HepG2 (cell line): ENCODE data around the gene ANTKMT. TPM values are rescaled to one million over a fixed set of nuclear protein-coding genes. Genes with fewer than 3 reads are reported as not detected.

Experiments
- ATAC-seq: fragments of 200-7000 bp; cut with Tn5 transposase; 3 replicates; pipeline ENCODE4 v1.9.1; 2020; ENCODE audit warnings: mild to moderate bottlenecking, moderate library complexity
- BruUV-seq: library from RNA; stranded (reverse); fragments of 400-500 nt; replicated peaks from 2 replicates; lab custom pipeline; 2021; lab: Mats Ljungman, UMichigan
- CTCF ChIA-PET: fragments of 300-600 bp; formaldehyde crosslinking; extraction: SDS; loops from one replicate; lab custom pipeline; 2021; ENCODE audit warnings: low total read pairs, inconsistent platforms, low intra/inter-chr PET ratio; lab: Yijun Ruan, JAX
- POLR2A ChIA-PET: fragments of 350-600 bp; sonication (Branson Sonifier 250); formaldehyde crosslinking; loops from one replicate; lab custom pipeline; 2020; ENCODE audit warnings: antibody characterized with exemption, inconsistent platforms; lab: Yijun Ruan, JAX
- DNase-seq: peaks from one replicate; pipeline ENCODE4 v3.0.0-alpha.2; 2015; ENCODE audit warnings: low spot score
- FAIRE-seq: peaks from 3 replicates; lab custom pipeline; 2011; peaks lifted over from hg19 to GRCh38; lab: Jason Lieb, UNC
- H2AFZ ChIP-seq: one replicate; pipeline ENCODE4 v1.6.1; 2011; ENCODE audit warnings: low read length, inconsistent platforms
- H3K27ac ChIP-seq: fragments of 300-600 bp; 3 replicates; pipeline ENCODE4 v1.8.0; 2011; ENCODE audit warnings: mixed run types, mild to moderate bottlenecking, mixed read lengths, low read length, inconsistent platforms; ENCODE audit not compliant: insufficient read depth; ENCODE audit errors: extremely low read length
- H3K27me3 ChIP-seq, 2 experiments: fragments of 200-600 bp in 1 of 2; 2 replicates in 1 of 2; 3 replicates in 1 of 2; pipeline versions ENCODE4 v1.6.0 to v1.8.0; 2011; ENCODE audit warnings: low read length in 2 of 2, mild to moderate bottlenecking in 2 of 2, moderate library complexity in 2 of 2, inconsistent platforms in 1 of 2; ENCODE audit not compliant: insufficient read depth in 2 of 2, control insufficient read depth in 1 of 2
- H3K36me3 ChIP-seq, 2 experiments: fragments of 200-600 bp in 1 of 2; replicated peaks in 1 of 2; 2 replicates in 1 of 2; 3 replicates in 1 of 2; pipeline versions ENCODE4 v1.5.1 to v1.8.0; 2011; ENCODE audit warnings: low read length in 2 of 2, inconsistent platforms in 1 of 2; ENCODE audit not compliant: insufficient read depth in 2 of 2, control insufficient read depth in 1 of 2
- H3K4me1 ChIP-seq: 2 replicates; pipeline ENCODE4 v1.5.1; 2012; ENCODE audit warnings: low read length, inconsistent platforms; ENCODE audit not compliant: insufficient read depth
- H3K4me2 ChIP-seq: 2 replicates; pipeline ENCODE4 v1.6.0; 2011; ENCODE audit warnings: low read depth, low read length, inconsistent platforms
- H3K4me3 ChIP-seq, 3 experiments: fragments of 200-600 bp in 1 of 3; sonication (generic), shearing (Covaris generic) in 1 of 3; replicated peaks in 1 of 3; 2 replicates each; pipeline ENCODE4 v1.5.1; 2011 to 2016; ENCODE audit warnings: low read length in 3 of 3, inconsistent platforms in 2 of 3, low read depth in 2 of 3, mild to moderate bottlenecking in 2 of 3, control low read depth in 1 of 3, mixed read lengths in 1 of 3; ENCODE audit not compliant: insufficient read depth in 1 of 3
- H3K79me2 ChIP-seq: one replicate; pipeline ENCODE4 v1.6.1; 2011; ENCODE audit warnings: low read length, inconsistent platforms; ENCODE audit not compliant: insufficient read depth
- H3K9ac ChIP-seq: 2 replicates; pipeline ENCODE4 v1.6.0; 2011; ENCODE audit warnings: mild to moderate bottlenecking, low read depth, low read length, inconsistent platforms; ENCODE audit not compliant: insufficient read depth
- H3K9me3 ChIP-seq: 2 replicates; pipeline ENCODE4 v1.5.1; 2012; ENCODE audit warnings: mild to moderate bottlenecking, low read length
- H4K20me1 ChIP-seq: 2 replicates; pipeline ENCODE4 v1.6.0; 2011; ENCODE audit warnings: inconsistent platforms, mild to moderate bottlenecking, low read length, moderate library complexity; ENCODE audit not compliant: insufficient read depth
- AGO2 ChIP-seq: fragments of 200-400 bp; formaldehyde crosslinking; optimal IDR thresholded peaks from 2 replicates; pipeline ENCODE3; 2017; ENCODE audit warnings: mild to moderate bottlenecking, low read depth, low read length, moderate library complexity
- HNRNPL ChIP-seq: fragments of 200-400 bp; formaldehyde crosslinking; IDR thresholded peaks from 2 replicates; pipeline ENCODE4 v1.6.1; 2017; ENCODE audit warnings: mild to moderate bottlenecking, low read depth, low read length
- KDM5B ChIP-seq: sonication (generic); formaldehyde crosslinking; IDR thresholded peaks from 2 replicates; pipeline ENCODE4 v1.4.0; 2020; ENCODE audit warnings: missing genetic modification reagents, mild to moderate bottlenecking, borderline replicate concordance
- RBFOX2 ChIP-seq: fragments of 200-400 bp; formaldehyde crosslinking; IDR thresholded peaks from 2 replicates; pipeline ENCODE4 v1.6.1; 2017; ENCODE audit warnings: low read depth, mild to moderate bottlenecking, low read length
- THYN1 ChIP-seq: sonication (generic); formaldehyde crosslinking; IDR thresholded peaks from 2 replicates; pipeline ENCODE4 v1.8.1; 2023; ENCODE audit warnings: low read depth, mild to moderate bottlenecking, moderate library complexity, missing genetic modification reagents, borderline replicate concordance
- ZFYVE20 ChIP-seq: sonication (generic); formaldehyde crosslinking; IDR thresholded peaks from 2 replicates; pipeline ENCODE4 v1.8.0; 2023; ENCODE audit warnings: low read depth, mild to moderate bottlenecking, moderate library complexity, missing genetic modification reagents, borderline replicate concordance
- ZNF326 ChIP-seq: sonication (generic); formaldehyde crosslinking; IDR thresholded peaks from 2 replicates; pipeline ENCODE4 v1.4.0; 2020; ENCODE audit warnings: missing genetic modification reagents, borderline replicate concordance
- ZNF382 ChIP-seq: sonication (generic); formaldehyde crosslinking; IDR thresholded peaks from 2 replicates; pipeline ENCODE4 v1.5.0; 2020; ENCODE audit warnings: missing genetic modification reagents, mild to moderate bottlenecking, borderline replicate concordance
- ZSCAN20 ChIP-seq: sonication (generic); formaldehyde crosslinking; IDR thresholded peaks from 2 replicates; pipeline ENCODE4 v1.4.0; 2020; ENCODE audit warnings: missing genetic modification reagents, mild to moderate bottlenecking, borderline replicate concordance
- WGBS: methylation state at CpG from one replicate; pipeline ENCODE4 v1.1.6; 2017; ENCODE audit warnings: low lambda C conversion rate; 5-methylcytosine and 5-hydroxymethylcytosine counted together
- in situ Hi-C: cut with HindIII; loops from 2 replicates; pipeline ENCODE4 v1.10.0; 2017; ENCODE audit warnings: low pct_unique_long_range_greater_than_20kb; ENCODE audit not compliant: extremely low pct_ligation_motif_present
- intact Hi-C: fragments of 100-400 bp; cut with micrococcal nuclease; formaldehyde crosslinking; loops from one replicate; pipeline ENCODE4 v1.10.0; 2022; ENCODE audit not compliant: unreplicated experiment
- polyA plus RNA-seq, 8 experiments: library from polyadenylated mRNA; depleted of rRNA in 3 of 8; stranded (reverse) in 7 of 8; unstranded in 1 of 8; fragments of >200 nt; fragmentation: Illumina TruSeq in 4 of 8; extraction: Trizol in 4 of 8; gene quantifications; 2 replicates each; pipeline versions ENCODE4 v1.2.1 to v1.2.3, GENCODE V29; 2011 to 2016; ENCODE audit warnings: low read depth in 4 of 8, missing spikeins in 1 of 8, mixed read lengths in 1 of 8; ENCODE audit not compliant: insufficient read depth in 1 of 8
- total RNA-seq, 5 experiments: library from RNA; depleted of rRNA; stranded (reverse); fragments of >200 nt; fragmentation: Illumina TruSeq; extraction: Trizol; gene quantifications; 2 replicates each; pipeline ENCODE4 v1.2.3, GENCODE V29; 2016; ENCODE audit warnings: low read depth in 1 of 5

ANTKMT gene
- total and polyA plus RNA-seq, 2 of the 13 experiments (the other 11 are each of a cell fraction or from before 2014, with no cell fraction given): 7.5 to 47.8 TPM

DNA sequence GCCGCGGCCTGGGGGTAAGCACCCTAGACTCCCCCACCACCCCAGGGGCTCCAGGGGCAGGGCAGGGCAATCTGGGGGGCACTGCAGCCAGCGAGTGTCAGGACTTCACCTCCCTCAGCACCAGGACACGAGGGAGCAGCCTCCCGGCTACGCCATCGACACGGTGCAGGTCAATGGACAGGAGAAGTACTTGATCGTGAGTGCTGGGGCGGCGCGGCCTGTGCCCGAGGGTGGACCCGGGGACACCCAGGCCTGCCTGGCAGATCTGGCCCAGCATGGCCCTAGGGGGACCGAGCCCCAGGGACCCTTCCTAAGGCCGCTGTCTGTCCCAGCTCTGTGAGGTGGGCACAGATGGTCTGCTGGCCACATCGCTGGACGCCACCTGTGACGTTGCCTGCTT, 48.6 kb upstream of the ANTKMT start:
- POLR2A ChIA-PET: interaction anchor here (0.6 kb wide), 1 partner anchor 36 kb away, joined by 3 read pairs; the partner anchor contains the start of gene METTL26
- H3K9ac ChIP-seq: no peak overlapping the region

DNA sequence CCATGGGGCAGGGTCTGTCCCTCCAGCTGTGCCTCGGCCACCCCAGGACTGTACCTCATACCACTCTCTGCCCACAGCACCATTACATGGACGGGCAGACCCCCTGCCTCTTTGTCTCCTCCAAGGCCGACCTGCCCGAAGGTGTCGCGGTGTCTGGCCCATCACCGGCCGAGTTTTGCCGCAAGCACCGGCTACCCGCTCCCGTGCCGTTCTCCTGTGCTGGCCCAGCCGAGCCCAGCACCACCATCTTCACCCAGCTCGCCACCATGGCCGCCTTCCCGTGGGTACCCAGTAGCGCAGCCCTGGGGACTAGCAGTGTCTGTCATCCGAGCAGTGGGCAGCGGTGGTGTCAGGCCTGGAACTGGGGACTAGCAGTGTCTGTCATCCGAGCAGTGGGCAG, 48.1 kb upstream of the ANTKMT start:
- DNase-seq: no peak
- no peaks in the 10 kb centered on the region for H3K9me3 ChIP-seq
- peaks cover 22 to 42% of the 10 kb centered on the region in 2 experiments; a peak in 4 of 5 replicates for H3K36me3 ChIP-seq
- in situ Hi-C loops: no loop called here
- no peaks in the 10 kb centered on the region for H3K27me3 ChIP-seq
- no peak for ATAC-seq
- no peak overlapping the region for H3K27ac ChIP-seq
- intact Hi-C loops: no loop called here
- no peak overlapping the region for H3K9ac ChIP-seq
- BruUV-seq: no TSS peak
- no peak overlapping the region for H2AFZ ChIP-seq
- H3K4me3 ChIP-seq: no peak overlapping the region
- H3K4me2 ChIP-seq: no peak overlapping the region
- no peak for FAIRE-seq
- POLR2A ChIA-PET: no interaction called here
- TF ChIP-seq HNRNPL (0 out of 2 replicates have a peak, but pooled peaks have one; percentile 15), KDM5B (CRISPR knock-in tag) (no peak), THYN1 (CRISPR knock-in tag) (no peak), ZNF326 (CRISPR knock-in tag) (no peak), AGO2 (peak; percentile 12), RBFOX2 (peak; percentile 27; the same call in 1 of the 2 replicates)
- H3K4me1 ChIP-seq: peaks cover 32% of the 10 kb centered on the region
- H3K79me2 ChIP-seq: peaks cover 17% of the 10 kb centered on the region
- CTCF ChIA-PET: no interaction called here
- 100% methylated on average over 13 of the region's 21 CpGs for WGBS
- H4K20me1 ChIP-seq: no peaks in the 10 kb centered on the region

More for the DNA sequence above, 48.6 kb upstream of the ANTKMT start:
- no peak for FAIRE-seq
- H3K36me3 ChIP-seq: peaks cover 22 to 42% of the 10 kb centered on the region in 2 experiments; a peak in 4 of 5 replicates
- H4K20me1 ChIP-seq: no peaks in the 10 kb centered on the region
- DNase-seq: no peak
- ATAC-seq: no peak
- no peaks in the 10 kb centered on the region for H3K27me3 ChIP-seq
- H3K4me2 ChIP-seq: no peak overlapping the region
- CTCF ChIA-PET: no interaction called here
- 92% methylated on average over 5 of the region's 19 CpGs for WGBS
- no TSS peak for BruUV-seq
- H2AFZ ChIP-seq: no peak overlapping the region
- H3K27ac ChIP-seq: no peak overlapping the region
- in situ Hi-C loops: no loop called here
- H3K4me1 ChIP-seq: peaks cover 36% of the 10 kb centered on the region
- TF ChIP-seq ZFYVE20 (CRISPR knock-in tag) (no peak), ZSCAN20 (CRISPR knock-in tag) (no peak), ZNF382 (CRISPR knock-in tag) (no peak), RBFOX2 (peak; percentile 48; the same call in 1 of the 2 replicates), AGO2 (peak; percentile 19)
- intact Hi-C loops: no loop called here
- no peaks in the 10 kb centered on the region for H3K9me3 ChIP-seq
- no peak overlapping the region for H3K4me3 ChIP-seq
- peaks cover 17% of the 10 kb centered on the region for H3K79me2 ChIP-seq
